H9 (cell line): ENCODE data around the gene ATG7. TPM values are rescaled to one million over a fixed set of nuclear protein-coding genes. Genes with fewer than 3 reads are reported as not detected.
A peak's percentile ranks its signal among the peaks of the same experiment; 100 is the strongest.

ENCODE experiments used
- DNase-seq: peaks from one replicate; pipeline ENCODE4 v3.0.0-alpha.2; 2017
- H2AFZ ChIP-seq: one replicate; pipeline ENCODE4 v1.6.1; 2013; ENCODE audit warnings: mild to moderate bottlenecking, low read length, control low read depth, moderate library complexity
- H2AK5ac ChIP-seq: 2 replicates; pipeline ENCODE4 v1.6.1; 2013; ENCODE audit warnings: low read length, control low read depth, mixed read lengths; ENCODE audit not compliant: insufficient read length
- H2BK120ac ChIP-seq: one replicate; pipeline ENCODE4 v1.6.1; 2013; ENCODE audit warnings: low read depth, mild to moderate bottlenecking, low read length, control low read depth, inconsistent platforms; ENCODE audit not compliant: poor library complexity, severe bottlenecking
- H2BK12ac ChIP-seq: 2 replicates; pipeline ENCODE4 v1.6.1; 2013; ENCODE audit warnings: low read length, control low read depth, mixed read lengths, low read depth; ENCODE audit not compliant: insufficient read length
- H2BK15ac ChIP-seq: 2 replicates; pipeline ENCODE4 v1.6.1; 2013; ENCODE audit warnings: low read depth, low read length, control low read depth
- H2BK20ac ChIP-seq: one replicate; pipeline ENCODE4 v1.6.1; 2013; ENCODE audit warnings: low read depth, mild to moderate bottlenecking, low read length, control low read depth, inconsistent platforms; ENCODE audit not compliant: poor library complexity, severe bottlenecking
- H2BK5ac ChIP-seq: 2 replicates; pipeline ENCODE4 v1.6.1; 2013; ENCODE audit warnings: low read length, control low read depth, mixed read lengths; ENCODE audit not compliant: insufficient read length
- H3K14ac ChIP-seq: 2 replicates; pipeline ENCODE4 v1.6.1; 2013; ENCODE audit warnings: low read length, control low read depth; ENCODE audit not compliant: insufficient read depth
- H3K18ac ChIP-seq: 2 replicates; pipeline ENCODE4 v1.6.1; 2013; ENCODE audit warnings: low read depth, mild to moderate bottlenecking, mixed read lengths, low read length, control low read depth; ENCODE audit not compliant: insufficient read length
- H3K23ac ChIP-seq: 2 replicates; pipeline ENCODE4 v1.6.1; 2013; ENCODE audit warnings: low read length, control low read depth, mixed read lengths, low read depth; ENCODE audit not compliant: insufficient read length
- H3K23me2 ChIP-seq: 2 replicates; pipeline ENCODE4 v1.6.1; 2013; ENCODE audit warnings: low read depth, mild to moderate bottlenecking, mixed read lengths, low read length, control low read depth; ENCODE audit not compliant: insufficient read length, poor library complexity, severe bottlenecking
- H3K27ac ChIP-seq: 2 replicates; pipeline ENCODE4 v1.5.1; 2013; ENCODE audit warnings: low read length, control low read depth, mixed read lengths, low read depth; ENCODE audit not compliant: insufficient read length
- H3K27me3 ChIP-seq: 2 replicates; pipeline ENCODE4 v1.6.1; 2013; ENCODE audit warnings: low read length, control low read depth, inconsistent platforms; ENCODE audit not compliant: insufficient read depth
- H3K4ac ChIP-seq: 2 replicates; pipeline ENCODE4 v1.6.1; 2013; ENCODE audit warnings: low read depth, mild to moderate bottlenecking, control low read depth, inconsistent platforms, low read length, moderate library complexity
- H3K4me1 ChIP-seq: 2 replicates; pipeline ENCODE4 v1.6.1; 2013; ENCODE audit warnings: low read length, control low read depth, inconsistent platforms; ENCODE audit not compliant: insufficient read depth
- H3K4me2 ChIP-seq: 2 replicates; pipeline ENCODE4 v1.6.1; 2013; ENCODE audit warnings: low read length, control low read depth, mixed read lengths; ENCODE audit not compliant: insufficient read length, insufficient read depth
- H3K56ac ChIP-seq: 2 replicates; pipeline ENCODE4 v1.6.1; 2013; ENCODE audit warnings: low read depth, mild to moderate bottlenecking, mixed read lengths, low read length, control low read depth; ENCODE audit not compliant: insufficient read length
- H3K79me1 ChIP-seq: 2 replicates; pipeline ENCODE4 v1.6.1; 2013; ENCODE audit warnings: low read depth, mild to moderate bottlenecking, moderate library complexity, low read length, control low read depth, inconsistent platforms; ENCODE audit not compliant: insufficient read depth, poor library complexity, severe bottlenecking
- H3K79me2 ChIP-seq: 2 replicates; pipeline ENCODE4 v1.6.1; 2013; ENCODE audit warnings: low read length, control low read depth, inconsistent platforms; ENCODE audit not compliant: insufficient read depth
- H3K9ac ChIP-seq: 2 replicates; pipeline ENCODE4 v1.6.1; 2013; ENCODE audit warnings: low read length, control low read depth, mixed read lengths; ENCODE audit not compliant: insufficient read length; ENCODE audit errors: extremely low read depth
- H3K9me3 ChIP-seq: one replicate; pipeline ENCODE4 v1.6.1; 2013; ENCODE audit warnings: low read depth, low read length, inconsistent platforms; ENCODE audit not compliant: control insufficient read depth
- H3T11ph ChIP-seq: one replicate; pipeline ENCODE4 v1.6.1; 2013; ENCODE audit warnings: mild to moderate bottlenecking, low read length, control low read depth, inconsistent platforms
- H4K20me1 ChIP-seq: one replicate; pipeline ENCODE4 v1.6.1; 2013; ENCODE audit not compliant: control insufficient read depth, insufficient read length, insufficient read depth
- H4K5ac ChIP-seq: 2 replicates; pipeline ENCODE4 v1.6.1; 2013; ENCODE audit warnings: low read depth, mild to moderate bottlenecking, mixed read lengths, low read length, control low read depth; ENCODE audit not compliant: insufficient read length
- H4K8ac ChIP-seq: replicated peaks from 2 replicates; pipeline ENCODE4 v1.6.1; 2013; ENCODE audit warnings: low read length, control low read depth, mixed read lengths, low read depth; ENCODE audit not compliant: insufficient read length
- H4K91ac ChIP-seq: 2 replicates; pipeline ENCODE4 v1.6.1; 2013; ENCODE audit warnings: low read depth, mild to moderate bottlenecking, moderate library complexity, mixed read lengths, low read length, control low read depth; ENCODE audit not compliant: insufficient read length
- H3K27ac Mint-ChIP-seq, 3 experiments: 2 replicates in 2 of 3; 3 replicates in 1 of 3; pipeline ENCODE4 v1.8.0; 2020 to 2021; ENCODE audit warnings: mixed read lengths in 3 of 3, mild to moderate bottlenecking in 1 of 3, moderate library complexity in 1 of 3
- H3K27me3 Mint-ChIP-seq: 2 replicates; pipeline ENCODE4 v1.8.0; 2021; ENCODE audit warnings: low read depth, mild to moderate bottlenecking, moderate library complexity, mixed read lengths
- H3K36me3 Mint-ChIP-seq, 3 experiments: 2 replicates in 2 of 3; 3 replicates in 1 of 3; pipeline ENCODE4 v1.8.0; 2020 to 2021; ENCODE audit warnings: low read depth in 3 of 3, mixed read lengths in 3 of 3; ENCODE audit not compliant: insufficient read depth in 1 of 3
- H3K4me1 Mint-ChIP-seq, 2 experiments: 2 replicates each; pipeline ENCODE4 v1.8.0; 2020; ENCODE audit warnings: mixed read lengths in 2 of 2
- H3K4me3 Mint-ChIP-seq, 2 experiments: 2 replicates in 1 of 2; 3 replicates in 1 of 2; pipeline ENCODE4 v1.8.0; 2020 to 2021; ENCODE audit warnings: mild to moderate bottlenecking in 2 of 2, mixed read lengths in 2 of 2, moderate library complexity in 1 of 2
- H3K9me3 Mint-ChIP-seq, 2 experiments: 2 replicates in 1 of 2; 3 replicates in 1 of 2; pipeline ENCODE4 v1.8.0; 2020; ENCODE audit warnings: mild to moderate bottlenecking in 2 of 2, mixed read lengths in 2 of 2, moderate library complexity in 1 of 2
- WGBS: extraction: QIAGEN DNeasy Blood & Tissue Kit; methylation state at CpG from one replicate; pipeline ENCODE4 v1.1.7; 2013; ENCODE audit warnings: missing lambda C conversion rate, low lambda C conversion rate, mixed read lengths; ENCODE audit not compliant: insufficient read length; ENCODE audit errors: extremely low coverage; 5-methylcytosine and 5-hydroxymethylcytosine counted together
- total RNA-seq: library from RNA; stranded (reverse); gene quantifications from 2 replicates; pipeline ENCODE4 v1.2.1, GENCODE V29; 2021
- TF ChIP-seq, protein P1 (sequence below): fragments of 200-600 bp; sonication (generic); conservative IDR thresholded peaks from 3 replicates; pipeline ENCODE4 v1.8.0; 2021; ENCODE audit warnings: antibody characterized with exemption, mild to moderate bottlenecking

ATG7 gene
- total RNA-seq, 1 experiment from 2014 or later, result 17.9 TPM

- Mint-ChIP-seq H3K27me3 (peaks cover 1% of the 10 kb centered on the region; the same call in 1 of the 2 replicates), H3K9me3 (no peaks in the 10 kb centered on the region), H3K36me3 (peaks cover 7 to 29% (median 18%) of the 10 kb centered on the region in 3 experiments; a peak in 6 of 7 replicates), H3K27ac (peak overlapping the region in 1 of 3 experiments; percentile 57; a peak in 1 of 7 replicates), H3K4me1 (0 out of 4 replicates have a peak, but pooled peaks cover 4 to 5% of the 10 kb centered on the region in 2 experiments), H3K4me3 (no peak overlapping the region)
- Histone ChIP-seq H2BK120ac (no peak overlapping the region), H3K4me2 (no peak overlapping the region), H3K18ac (no peak overlapping the region), H4K8ac (no peak overlapping the region), H2AFZ (no peak overlapping the region), H3K79me2 (no peaks in the 10 kb centered on the region; the same call in 1 of the 2 replicates), H3K23me2 (no peaks in the 10 kb centered on the region), H3K27me3 (no peaks in the 10 kb centered on the region), H3T11ph (no peak overlapping the region), H2BK12ac (no peak overlapping the region), H4K5ac (no peak overlapping the region), H3K4me1 (no peaks in the 10 kb centered on the region), H4K20me1 (peaks cover 2% of the 10 kb centered on the region), H2BK20ac (no peak overlapping the region), H4K91ac (no peak overlapping the region), H3K9me3 (no peaks in the 10 kb centered on the region), H2AK5ac (no peak overlapping the region), H3K9ac (no peak overlapping the region), H3K14ac (no peak overlapping the region), H3K23ac (no peak overlapping the region), H3K56ac (no peak overlapping the region), H2BK5ac (no peak overlapping the region), H3K27ac (no peak overlapping the region), H3K4ac (no peak overlapping the region), H3K79me1 (peaks cover 3% of the 10 kb centered on the region), H2BK15ac (no peak overlapping the region)
- TF ChIP-seq, protein P1, sequence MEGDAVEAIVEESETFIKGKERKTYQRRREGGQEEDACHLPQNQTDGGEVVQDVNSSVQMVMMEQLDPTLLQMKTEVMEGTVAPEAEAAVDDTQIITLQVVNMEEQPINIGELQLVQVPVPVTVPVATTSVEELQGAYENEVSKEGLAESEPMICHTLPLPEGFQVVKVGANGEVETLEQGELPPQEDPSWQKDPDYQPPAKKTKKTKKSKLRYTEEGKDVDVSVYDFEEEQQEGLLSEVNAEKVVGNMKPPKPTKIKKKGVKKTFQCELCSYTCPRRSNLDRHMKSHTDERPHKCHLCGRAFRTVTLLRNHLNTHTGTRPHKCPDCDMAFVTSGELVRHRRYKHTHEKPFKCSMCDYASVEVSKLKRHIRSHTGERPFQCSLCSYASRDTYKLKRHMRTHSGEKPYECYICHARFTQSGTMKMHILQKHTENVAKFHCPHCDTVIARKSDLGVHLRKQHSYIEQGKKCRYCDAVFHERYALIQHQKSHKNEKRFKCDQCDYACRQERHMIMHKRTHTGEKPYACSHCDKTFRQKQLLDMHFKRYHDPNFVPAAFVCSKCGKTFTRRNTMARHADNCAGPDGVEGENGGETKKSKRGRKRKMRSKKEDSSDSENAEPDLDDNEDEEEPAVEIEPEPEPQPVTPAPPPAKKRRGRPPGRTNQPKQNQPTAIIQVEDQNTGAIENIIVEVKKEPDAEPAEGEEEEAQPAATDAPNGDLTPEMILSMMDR, result no peak
- no peak for DNase-seq
- no CpG with 5 or more reads among the region's 9 CpGs for WGBS
Observed at GRCh38 chr3:11565932-11566331, 293.7 kb downstream of the ATG7 start.
